ENCODE measurements around the gene BATF3.

DNA sequence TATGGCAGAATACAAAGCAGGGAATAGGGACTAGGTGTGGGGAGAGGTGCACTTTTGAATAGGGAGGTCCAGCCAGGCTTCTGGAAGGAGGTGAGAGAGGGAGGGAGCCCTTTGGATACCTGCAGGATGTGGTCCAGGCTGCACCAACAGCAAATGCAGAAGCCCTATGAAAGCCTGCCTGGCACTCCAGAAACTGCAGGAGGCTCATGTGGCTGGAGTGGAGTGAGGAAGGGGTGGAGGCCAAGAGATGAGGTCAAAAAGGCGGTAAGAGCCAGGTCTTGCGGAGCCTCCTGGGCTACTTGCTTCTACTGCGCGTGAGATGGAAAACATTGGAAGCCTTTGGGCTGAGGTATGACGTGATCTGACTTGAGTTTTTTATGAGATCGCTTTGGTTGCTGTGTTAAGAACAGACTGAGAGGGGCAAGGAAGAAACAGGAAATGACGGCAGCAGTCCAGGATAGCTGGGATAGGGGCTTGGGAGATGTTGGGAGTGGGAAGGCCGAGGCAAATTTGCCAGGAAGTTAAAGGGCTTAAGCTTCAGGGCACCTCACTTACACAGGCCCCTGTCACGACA, 4.4 kb upstream of the BATF3 start:
- TF ChIP-seq EZH2 (IDR thresholded peaks at IDR 0.05; ENCODE audit: borderline replicate concordance, low read depth, low read length, severe bottlenecking), result no peak
- TF ChIP-seq, protein P1, sequence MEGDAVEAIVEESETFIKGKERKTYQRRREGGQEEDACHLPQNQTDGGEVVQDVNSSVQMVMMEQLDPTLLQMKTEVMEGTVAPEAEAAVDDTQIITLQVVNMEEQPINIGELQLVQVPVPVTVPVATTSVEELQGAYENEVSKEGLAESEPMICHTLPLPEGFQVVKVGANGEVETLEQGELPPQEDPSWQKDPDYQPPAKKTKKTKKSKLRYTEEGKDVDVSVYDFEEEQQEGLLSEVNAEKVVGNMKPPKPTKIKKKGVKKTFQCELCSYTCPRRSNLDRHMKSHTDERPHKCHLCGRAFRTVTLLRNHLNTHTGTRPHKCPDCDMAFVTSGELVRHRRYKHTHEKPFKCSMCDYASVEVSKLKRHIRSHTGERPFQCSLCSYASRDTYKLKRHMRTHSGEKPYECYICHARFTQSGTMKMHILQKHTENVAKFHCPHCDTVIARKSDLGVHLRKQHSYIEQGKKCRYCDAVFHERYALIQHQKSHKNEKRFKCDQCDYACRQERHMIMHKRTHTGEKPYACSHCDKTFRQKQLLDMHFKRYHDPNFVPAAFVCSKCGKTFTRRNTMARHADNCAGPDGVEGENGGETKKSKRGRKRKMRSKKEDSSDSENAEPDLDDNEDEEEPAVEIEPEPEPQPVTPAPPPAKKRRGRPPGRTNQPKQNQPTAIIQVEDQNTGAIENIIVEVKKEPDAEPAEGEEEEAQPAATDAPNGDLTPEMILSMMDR (IDR thresholded peaks at IDR 0.05; ENCODE audit: borderline replicate concordance, extremely low read depth, low read length, poor library complexity, severe bottlenecking), result no peak

Measured in DND-41 (cell line).